NOMO-1 treated with DMSO at 0.1 percent for 48 hours (cell line): ENCODE results near the gene FAM13A.
"Not testable (repeated sequence)": the region's sequence is repeated elsewhere in the genome, so short reads cannot be mapped to it uniquely, and the experiment has no call there.

Experiments
- DNase-seq: peaks from one replicate; lab custom pipeline; 2025; ENCODE audit not compliant: unreplicated experiment; lab: John Stamatoyannopoulos, UW

The FAM13A gene

GRCh38 chr4:88908521-88908920 lies 148.5 kb downstream of the FAM13A start:
- no peak for DNase-seq

GRCh38 chr4:88908003-88908402 lies 149.0 kb downstream of the FAM13A start:
- DNase-seq = no peak

GRCh38 chr4:88907478-88907877 lies 149.5 kb downstream of the FAM13A start:
- DNase-seq = no peak

- DNase-seq = not testable (repeated sequence)
These were observed 152.7 kb downstream of the FAM13A start for GRCh38 chr4:88904240-88904639.

- no peak for DNase-seq
These were observed 156.6 kb downstream of the FAM13A start for GRCh38 chr4:88900432-88900831.

GRCh38 chr4:88897752-88898151 lies 159.2 kb downstream of the FAM13A start:
- no peak for DNase-seq

GRCh38 chr4:88897180-88897579 lies 159.8 kb downstream of the FAM13A start:
- no peak for DNase-seq

GRCh38 chr4:88893961-88894360 lies 163.0 kb downstream of the FAM13A start:
- DNase-seq = no peak

GRCh38 chr4:88892646-88893045 lies 164.3 kb downstream of the FAM13A start:
- no peak for DNase-seq

- no peak for DNase-seq
These were observed 165.3 kb downstream of the FAM13A start for GRCh38 chr4:88891636-88892035.

- not testable (repeated sequence) for DNase-seq
These were observed 169.6 kb downstream of the FAM13A start for GRCh38 chr4:88887409-88887808.

- DNase-seq = no peak
These were observed 175.8 kb downstream of the FAM13A start for GRCh38 chr4:88881227-88881569.

- no peak for DNase-seq
These were observed 176.3 kb downstream of the FAM13A start for GRCh38 chr4:88880501-88881226.

- DNase-seq = no peak
These were observed 177.0 kb downstream of the FAM13A start for GRCh38 chr4:88879991-88880390.

- no peak for DNase-seq
These were observed 178.3 kb downstream of the FAM13A start for GRCh38 chr4:88878642-88879041.

- no peak for DNase-seq
These were observed 186.6 kb downstream of the FAM13A start for GRCh38 chr4:88870428-88870827.

- no peak for DNase-seq
These were observed 188.5 kb downstream of the FAM13A start for GRCh38 chr4:88868510-88868909.

- DNase-seq = no peak
These were observed 190.0 kb downstream of the FAM13A start for GRCh38 chr4:88866862-88867550.

- no peak for DNase-seq
These were observed 191.5 kb downstream of the FAM13A start for GRCh38 chr4:88865466-88865865.

- no peak for DNase-seq
These were observed 191.9 kb downstream of the FAM13A start for GRCh38 chr4:88865046-88865445.

GRCh38 chr4:88860586-88860985 lies 196.4 kb downstream of the FAM13A start:
- DNase-seq = no peak

GRCh38 chr4:88859191-88859812 lies 197.7 kb downstream of the FAM13A start:
- peak; percentile 32 for DNase-seq
